ENCODE results near the gene NHLRC4. TPM values are rescaled to one million over a fixed set of nuclear protein-coding genes. Genes with fewer than 3 reads are reported as not detected.

NHLRC4 gene
- total and polyA plus RNA-seq, 4 donors = 2.3 to 8.6 (median 5.7) TPM

- H3K27me3 ChIP-seq (ENCODE audit: control insufficient read depth in 3 of 3, insufficient read depth in 3 of 3, low read length in 2 of 3) = no peaks in the 10 kb centered on the region
- ATAC-seq (ENCODE audit: insufficient read depth, low FRiP score) = no peak
- H3K9ac ChIP-seq (ENCODE audit: insufficient read depth in 1 of 2, low read length in 2 of 2) = no peak overlapping the region
- DNase-seq = no peak
- no peak overlapping the region for H3K27ac ChIP-seq (ENCODE audit: low read depth in 1 of 2, low read length in 1 of 2)
- no peaks in the 10 kb centered on the region for H3K9me3 ChIP-seq (ENCODE audit: control insufficient read depth in 4 of 4, insufficient read depth in 3 of 4, low read length in 3 of 4)
- WGBS, 2 donors = 97 to 99% methylated on average over 27 to 28 of the region's 28 CpGs
- H3K36me3 ChIP-seq (ENCODE audit: control insufficient read depth in 4 of 4, insufficient read depth in 4 of 4, low read length in 4 of 4) = peaks cover 0 to 71% (median 6%) of the 10 kb centered on the region in 4 donors
- no peak overlapping the region for H3K4me3 ChIP-seq
- no peak for TF ChIP-seq CTCF (IDR thresholded peaks at IDR 0.05; ENCODE audit: control extremely low read depth, extremely low read depth)
- H3K4me1 ChIP-seq (ENCODE audit: control insufficient read depth in 5 of 5, insufficient read depth in 5 of 5, low read length in 5 of 5) = no peaks in the 10 kb centered on the region
Measured at GRCh38 chr16:551210-551609, 15.6 kb upstream of the NHLRC4 start.

GRCh38 chr16:552171-552570 is 14.6 kb upstream of the NHLRC4 start:
- Histone ChIP-seq H3K4me1 (ENCODE audit: control insufficient read depth in 5 of 5, insufficient read depth in 5 of 5, low read length in 5 of 5) (no peaks in the 10 kb centered on the region), H3K27me3 (ENCODE audit: control insufficient read depth in 3 of 3, insufficient read depth in 3 of 3, low read length in 2 of 3) (no peaks in the 10 kb centered on the region), H3K27ac (ENCODE audit: low read depth in 1 of 2, low read length in 1 of 2) (no peak overlapping the region), H3K9ac (ENCODE audit: insufficient read depth in 1 of 2, low read length in 2 of 2) (no peak overlapping the region), H3K36me3 (ENCODE audit: control insufficient read depth in 4 of 4, insufficient read depth in 4 of 4, low read length in 4 of 4) (peaks cover 0 to 64% (median 6%) of the 10 kb centered on the region in 4 donors), H3K4me3 (no peak overlapping the region), H3K9me3 (ENCODE audit: control insufficient read depth in 4 of 4, insufficient read depth in 3 of 4, low read length in 3 of 4) (no peaks in the 10 kb centered on the region)
- ATAC-seq (ENCODE audit: insufficient read depth, low FRiP score) (no peak), DNase-seq (no peak)
- TF ChIP-seq CTCF (IDR thresholded peaks at IDR 0.05; ENCODE audit: control extremely low read depth, extremely low read depth) = no peak
- WGBS, 2 donors = 96 to 97% methylated on average over 34 to 35 of the region's 35 CpGs

- no peaks in the 10 kb centered on the region for H3K9me3 ChIP-seq (ENCODE audit: control insufficient read depth in 4 of 4, insufficient read depth in 3 of 4, low read length in 3 of 4)
- no peak overlapping the region for H3K4me3 ChIP-seq
- no peaks in the 10 kb centered on the region for H3K4me1 ChIP-seq (ENCODE audit: control insufficient read depth in 5 of 5, insufficient read depth in 5 of 5, low read length in 5 of 5)
- peaks cover 0 to 49% (median 2%) of the 10 kb centered on the region in 4 donors for H3K36me3 ChIP-seq (ENCODE audit: control insufficient read depth in 4 of 4, insufficient read depth in 4 of 4, low read length in 4 of 4)
- ATAC-seq (ENCODE audit: insufficient read depth, low FRiP score) (no peak), DNase-seq (no peak)
- H3K27me3 ChIP-seq (ENCODE audit: control insufficient read depth in 3 of 3, insufficient read depth in 3 of 3, low read length in 2 of 3) = peaks cover 0 to 11% (median 0%) of the 10 kb centered on the region in 3 donors
- WGBS, 2 donors = 94 to 96% methylated on average over 30 to 33 of the region's 33 CpGs
- H3K9ac ChIP-seq (ENCODE audit: insufficient read depth in 1 of 2, low read length in 2 of 2) = no peak overlapping the region
- no peak overlapping the region for H3K27ac ChIP-seq (ENCODE audit: low read depth in 1 of 2, low read length in 1 of 2)
- TF ChIP-seq CTCF (IDR thresholded peaks at IDR 0.05; ENCODE audit: control extremely low read depth, extremely low read depth) = no peak
Measured at GRCh38 chr16:553601-554296, 13.1 kb upstream of the NHLRC4 start.

- Histone ChIP-seq H3K27me3 (ENCODE audit: control insufficient read depth in 3 of 3, insufficient read depth in 3 of 3, low read length in 2 of 3) (peaks cover 0 to 16% (median 2%) of the 10 kb centered on the region in 3 donors), H3K4me3 (no peak overlapping the region), H3K9me3 (ENCODE audit: control insufficient read depth in 4 of 4, insufficient read depth in 3 of 4, low read length in 3 of 4) (no peaks in the 10 kb centered on the region), H3K4me1 (ENCODE audit: control insufficient read depth in 5 of 5, insufficient read depth in 5 of 5, low read length in 5 of 5) (peaks cover 0 to under 1% (median 0%) of the 10 kb centered on the region in 5 donors), H3K27ac (ENCODE audit: low read depth in 1 of 2, low read length in 1 of 2) (no peak overlapping the region), H3K36me3 (ENCODE audit: control insufficient read depth in 4 of 4, insufficient read depth in 4 of 4, low read length in 4 of 4) (peaks cover 0 to 44% (median 2%) of the 10 kb centered on the region in 4 donors), H3K9ac (ENCODE audit: insufficient read depth in 1 of 2, low read length in 2 of 2) (no peak overlapping the region)
- no peak for TF ChIP-seq CTCF (IDR thresholded peaks at IDR 0.05; ENCODE audit: control extremely low read depth, extremely low read depth)
- no peak for ATAC-seq (ENCODE audit: insufficient read depth, low FRiP score)
- WGBS, 2 donors = 89 to 92% methylated on average over 11 of the region's 11 CpGs
- no peak for DNase-seq
Measured at GRCh38 chr16:554297-554621, 12.5 kb upstream of the NHLRC4 start.

All from lung (tissue), 12 donors.